HS-5 (cell line): Measurements from ENCODE around the gene ARNT2.

Experiments
- DNase-seq: peaks from one replicate; pipeline ENCODE4 v3.0.0-alpha.2; 2012; ENCODE audit warnings: low read depth

ARNT2 gene

GRCh38 chr15:80514071-80514780 lies 110.0 kb downstream of the ARNT2 start:
- DNase-seq: peak; percentile 51

GRCh38 chr15:80517290-80517689 lies 113.1 kb downstream of the ARNT2 start:
- DNase-seq: no peak

GRCh38 chr15:80518522-80518921 lies 114.3 kb downstream of the ARNT2 start:
- DNase-seq: no peak

DNA sequence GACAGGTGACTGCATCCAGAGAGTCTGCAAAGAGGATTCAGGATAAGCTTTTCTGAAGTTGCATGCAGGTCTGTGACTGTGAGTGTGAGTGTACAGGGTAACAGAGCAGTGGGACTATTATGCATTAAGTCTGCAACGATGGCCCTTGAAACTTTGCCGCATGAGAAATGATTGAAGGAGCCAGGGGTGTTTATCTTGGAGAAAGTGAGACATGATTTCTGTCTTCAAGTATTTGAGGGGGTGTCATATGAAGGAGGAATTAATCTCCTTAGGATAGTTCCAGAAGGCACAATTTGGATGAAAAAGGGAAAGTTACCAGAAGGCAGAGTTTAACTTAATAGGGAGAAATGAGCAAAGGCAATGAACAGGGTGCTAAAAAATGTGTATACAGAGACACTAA lies 119.6 kb downstream of the ARNT2 start:
- no peak for DNase-seq

GRCh38 chr15:80525853-80526252 lies 121.7 kb downstream of the ARNT2 start:
- DNase-seq: no peak

GRCh38 chr15:80526556-80527340 lies 122.6 kb downstream of the ARNT2 start:
- DNase-seq: no peak

DNA sequence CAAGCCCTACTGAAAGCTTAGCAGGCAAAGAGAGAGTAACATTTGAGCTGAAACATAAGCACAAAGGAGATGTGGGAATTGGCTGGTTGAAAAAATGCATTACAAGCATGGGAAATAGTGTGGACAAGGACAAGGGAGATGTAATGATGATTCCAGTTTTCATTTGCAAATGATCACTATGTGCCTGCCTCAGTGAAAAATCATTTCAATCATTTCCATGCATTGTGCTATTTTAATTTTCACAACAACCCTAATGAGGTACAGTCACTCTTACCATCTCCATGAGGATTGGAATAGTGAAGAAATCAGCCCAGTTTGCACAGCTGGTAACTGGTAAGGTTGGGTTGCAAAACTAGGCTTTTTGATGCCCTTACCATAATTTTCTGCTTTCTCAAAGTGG lies 123.2 kb downstream of the ARNT2 start:
- DNase-seq: no peak

DNA sequence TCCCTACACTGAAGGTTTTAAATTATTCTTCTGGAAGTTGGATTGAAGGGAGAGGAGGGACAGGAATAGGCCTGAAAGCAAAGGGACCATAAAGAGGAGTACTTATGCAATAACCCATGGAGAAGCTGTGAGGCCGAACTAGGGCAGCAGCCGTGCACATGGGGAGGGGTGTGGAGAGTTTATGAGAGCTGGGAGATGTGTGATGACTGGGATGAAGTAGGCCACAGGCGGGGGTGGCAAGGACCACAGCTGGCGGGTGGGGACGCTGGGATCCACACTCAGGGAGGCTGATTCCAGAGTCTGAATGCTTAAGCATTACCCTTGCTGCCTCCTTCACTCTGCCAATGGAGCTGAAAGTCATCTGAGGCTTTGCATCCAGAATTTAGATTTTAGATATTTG lies 123.8 kb downstream of the ARNT2 start:
- no peak for DNase-seq

DNA sequence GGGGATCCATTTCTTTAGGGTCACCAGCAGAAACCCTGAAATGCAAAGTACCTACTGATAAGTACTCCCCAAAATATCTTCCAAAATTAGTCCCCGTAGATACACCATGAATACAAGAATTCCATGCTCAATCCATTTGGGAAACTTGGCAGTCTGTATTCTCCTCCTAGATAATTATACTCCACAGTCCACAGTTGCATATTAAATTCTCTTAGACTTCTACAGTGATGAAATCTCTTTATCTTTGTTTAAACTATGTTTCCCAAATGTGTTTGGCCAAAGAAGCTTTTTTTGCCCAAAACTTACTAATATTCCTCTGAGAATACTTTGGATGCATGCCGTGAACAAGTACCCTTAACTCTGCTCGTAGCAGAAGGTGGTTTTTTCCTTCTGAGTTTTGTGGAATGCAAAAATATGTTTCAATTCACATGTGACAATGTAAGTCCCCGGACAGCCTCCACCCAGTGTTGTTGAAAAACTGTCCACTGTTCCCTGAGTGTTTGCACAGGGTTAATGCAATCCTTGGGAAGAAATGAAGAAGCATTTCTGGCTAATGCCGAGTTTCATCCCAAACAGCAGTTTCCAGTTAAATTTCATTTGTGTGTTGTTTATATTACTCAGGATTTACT lies 126.7 kb downstream of the ARNT2 start:
- DNase-seq: no peak

GRCh38 chr15:80531388-80531787 lies 127.2 kb downstream of the ARNT2 start:
- no peak for DNase-seq

GRCh38 chr15:80531796-80532195 lies 127.6 kb downstream of the ARNT2 start:
- DNase-seq: no peak

DNA sequence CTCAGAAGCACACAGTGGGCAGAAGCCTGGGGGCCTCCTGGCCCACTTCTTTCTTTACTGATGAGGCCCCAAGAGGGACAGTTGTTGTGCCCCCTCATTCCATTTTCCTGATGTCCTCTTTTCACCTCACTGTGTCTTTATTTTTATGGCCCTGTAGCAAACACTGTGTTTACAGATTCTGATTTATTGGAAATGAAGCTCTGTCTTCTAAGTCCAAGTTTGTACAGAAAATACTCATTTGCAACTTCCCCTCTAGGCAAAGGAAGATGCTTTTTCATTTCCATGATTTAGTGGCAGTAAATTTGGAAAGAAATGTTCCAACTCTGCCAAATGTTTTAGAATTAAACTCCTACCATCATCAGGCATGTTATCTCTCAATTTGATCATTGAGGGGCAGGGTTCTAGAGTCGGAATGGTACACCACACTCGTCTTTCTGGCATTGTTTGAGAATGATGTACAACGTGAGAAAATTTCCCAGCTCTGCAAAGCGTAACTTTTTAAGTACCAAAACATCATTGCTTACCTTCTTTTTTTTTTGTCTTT lies 129.7 kb downstream of the ARNT2 start:
- no peak for DNase-seq

- no peak for DNase-seq
These were observed 132.0 kb downstream of the ARNT2 start for GRCh38 chr15:80536231-80536630.

- DNase-seq: no peak
These were observed 132.5 kb downstream of the ARNT2 start for GRCh38 chr15:80536716-80537115.

- no peak for DNase-seq
These were observed 140.9 kb downstream of the ARNT2 start for GRCh38 chr15:80545078-80545477.

- no peak for DNase-seq
These were observed 143.1 kb downstream of the ARNT2 start for GRCh38 chr15:80547264-80547663.

GRCh38 chr15:80549191-80549590 lies 145.0 kb downstream of the ARNT2 start:
- DNase-seq: peak; percentile 60

DNA sequence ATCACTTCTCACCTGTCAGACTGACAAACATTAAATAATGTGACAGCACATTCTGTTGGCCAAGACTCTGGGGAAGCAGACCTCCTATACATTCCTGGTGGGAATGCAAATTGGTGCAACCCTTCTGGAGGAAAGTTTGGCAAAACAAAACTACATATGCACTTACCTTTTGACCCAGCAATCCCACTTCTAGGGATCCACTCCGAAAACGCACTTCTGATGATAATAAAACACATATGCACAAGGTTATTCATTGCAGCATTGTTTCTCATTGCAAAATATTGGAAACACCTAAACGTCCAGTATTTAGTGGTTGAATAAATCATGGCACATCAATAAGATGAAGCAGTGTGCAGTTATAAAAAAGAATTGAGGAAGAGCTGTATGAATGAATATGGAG lies 145.5 kb downstream of the ARNT2 start:
- no peak for DNase-seq

DNA sequence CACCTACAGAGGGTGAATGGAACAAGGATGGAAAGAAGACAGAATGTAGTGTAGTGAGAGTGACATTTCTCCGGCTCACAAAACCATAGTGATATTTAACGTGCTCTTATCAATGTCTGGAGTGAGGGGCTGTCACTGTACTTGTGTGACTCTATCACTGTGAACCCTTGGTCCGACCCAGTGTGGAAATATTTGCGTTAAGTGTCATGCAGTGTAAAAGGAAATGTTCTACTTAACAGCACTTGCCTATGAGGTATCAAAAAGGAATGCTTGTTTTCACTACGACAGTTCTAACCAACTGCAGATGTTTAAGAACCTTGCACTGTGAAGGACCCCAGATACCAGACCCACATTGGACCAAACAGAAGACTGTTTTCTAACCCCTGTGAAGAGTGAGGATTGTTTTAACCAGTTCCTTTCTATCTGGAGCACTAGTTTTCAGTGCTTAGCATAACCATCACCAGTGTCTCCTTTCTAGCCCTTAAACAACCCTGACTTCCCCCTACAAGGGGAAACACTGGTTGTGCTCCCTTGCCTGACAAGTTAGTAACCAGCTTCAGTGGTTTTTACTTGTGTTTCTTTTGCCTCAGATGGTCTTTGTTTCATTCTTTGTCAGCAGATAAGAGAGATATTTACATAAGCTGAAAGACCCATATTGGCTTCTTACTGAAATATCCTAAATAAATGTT lies 146.2 kb downstream of the ARNT2 start:
- DNase-seq: peak; percentile 87

- DNase-seq: no peak
These were observed 146.7 kb downstream of the ARNT2 start for GRCh38 chr15:80550908-80551260.

DNA sequence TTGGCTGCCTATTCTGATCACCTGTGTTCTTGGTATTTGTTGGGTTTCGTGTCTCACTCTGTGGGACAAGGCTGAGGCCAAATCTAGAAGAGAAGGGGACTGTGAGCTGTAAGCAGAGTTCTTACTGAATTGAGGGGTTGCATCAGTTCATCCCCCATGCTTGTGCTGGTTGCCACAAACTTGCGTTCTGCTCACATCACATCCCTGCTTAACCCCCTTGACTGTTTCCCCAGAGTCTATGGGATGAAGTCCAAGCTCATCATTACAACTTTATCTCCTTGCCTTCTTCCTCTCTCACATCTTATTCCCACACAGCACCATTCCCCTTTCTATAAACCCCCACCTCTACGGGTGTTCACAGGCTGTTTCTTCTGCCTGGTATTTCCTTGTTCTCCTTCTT lies 147.2 kb downstream of the ARNT2 start:
- no peak for DNase-seq

DNA sequence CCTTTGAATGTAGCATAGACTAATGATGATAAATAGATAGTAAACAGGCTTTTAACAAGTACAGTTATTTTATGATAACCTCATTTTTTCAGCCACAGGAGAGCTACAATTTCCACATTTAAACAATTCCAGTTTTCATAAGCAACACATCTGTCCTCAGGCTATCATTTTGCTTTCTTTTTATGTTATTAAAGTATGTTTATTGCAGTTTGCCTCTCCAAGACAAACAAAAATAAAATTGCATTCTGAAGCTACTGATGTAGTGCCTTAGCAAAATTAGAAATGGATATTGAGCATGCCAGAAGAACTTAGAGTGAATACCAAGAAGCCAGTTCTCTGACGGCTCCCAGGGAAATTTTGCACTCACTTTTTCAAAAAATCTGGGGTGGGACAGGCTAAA lies 150.4 kb downstream of the ARNT2 start:
- DNase-seq: no peak
